WTC11 (cell line): ENCODE measurements around the gene EEFSEC. TPM values are rescaled to one million over a fixed set of nuclear protein-coding genes. Genes with fewer than 3 reads are reported as not detected.

Experiments used
- ATAC-seq: fragments of 200-7000 bp; cut with Tn5 transposase; 2 replicates; pipeline ENCODE4 v1.10.0; 2021; ENCODE audit warnings: mild to moderate bottlenecking, moderate library complexity
- CTCF ChIA-PET: fragments of 300-600 bp; sonication (Branson Sonifier 250); formaldehyde crosslinking; loops from one replicate; lab custom pipeline; 2021; ENCODE audit warnings: antibody characterized with exemption; lab: Charles Lee
- POLR2A ChIA-PET: fragments of 350-600 bp; sonication (Branson Sonifier 250); formaldehyde crosslinking; loops from one replicate; lab custom pipeline; 2021; ENCODE audit warnings: antibody characterized with exemption; lab: Charles Lee
- DNase-seq: peaks from one replicate; pipeline ENCODE4 v3.0.0; 2021; ENCODE audit warnings: low spot score
- H3K27ac Mint-ChIP-seq: 2 replicates; pipeline ENCODE4 v1.8.0; 2021; ENCODE audit warnings: mixed read lengths
- H3K27me3 Mint-ChIP-seq: 2 replicates; pipeline ENCODE4 v1.8.0; 2021; ENCODE audit warnings: low read depth, mild to moderate bottlenecking, moderate library complexity, mixed read lengths
- H3K36me3 Mint-ChIP-seq: 2 replicates; pipeline ENCODE4 v1.8.0; 2021; ENCODE audit warnings: mixed read lengths
- H3K4me1 Mint-ChIP-seq: 2 replicates; pipeline ENCODE4 v1.8.0; 2022; ENCODE audit warnings: mixed read lengths
- H3K4me3 Mint-ChIP-seq: 2 replicates; pipeline ENCODE4 v1.8.0; 2021; ENCODE audit warnings: mild to moderate bottlenecking, moderate library complexity, mixed read lengths
- H3K9me3 Mint-ChIP-seq: 2 replicates; pipeline ENCODE4 v1.8.0; 2021; ENCODE audit warnings: mixed read lengths
- FOXJ3 ChIP-seq: sonication (generic); formaldehyde crosslinking; IDR thresholded peaks from 2 replicates; pipeline ENCODE4 v1.9.0; 2021; ENCODE audit warnings: missing genetic modification reagents, mild to moderate bottlenecking, borderline replicate concordance
- FOXP1 ChIP-seq: sonication (generic); formaldehyde crosslinking; IDR thresholded peaks from 2 replicates; pipeline ENCODE4 v1.8.0; 2022; ENCODE audit warnings: missing genetic modification reagents, mild to moderate bottlenecking, moderate library complexity, borderline replicate concordance
- GTF2I ChIP-seq: fragments of 250-450 bp; sonication (Bioruptor Pico); conservative IDR thresholded peaks from 2 replicates; pipeline ENCODE4 v1.4.0; 2021; ENCODE audit warnings: mild to moderate bottlenecking
- NR3C1 ChIP-seq: sonication (generic); formaldehyde crosslinking; conservative IDR thresholded peaks from 2 replicates; pipeline ENCODE4 v1.8.1; 2023; ENCODE audit warnings: low read depth, mild to moderate bottlenecking, missing genetic modification reagents
- SOX15 ChIP-seq: fragments of 250-450 bp; sonication (Bioruptor Pico); IDR thresholded peaks from 2 replicates; pipeline ENCODE4 v1.9.0; 2021; ENCODE audit warnings: mild to moderate bottlenecking
- TCF7 ChIP-seq: sonication (generic); formaldehyde crosslinking; IDR thresholded peaks from 2 replicates; pipeline ENCODE4 v1.8.0; 2022; ENCODE audit warnings: mild to moderate bottlenecking, low read depth, missing genetic modification reagents, moderate library complexity
- ZBTB21 ChIP-seq: sonication (generic); formaldehyde crosslinking; IDR thresholded peaks from 2 replicates; pipeline ENCODE4 v1.8.1; 2023; ENCODE audit warnings: mild to moderate bottlenecking, missing genetic modification reagents, borderline replicate concordance
- ZNF263 ChIP-seq: sonication (generic); formaldehyde crosslinking; IDR thresholded peaks from 2 replicates; pipeline ENCODE4 v1.8.1; 2022; ENCODE audit warnings: low read depth, mild to moderate bottlenecking, moderate library complexity, missing genetic modification reagents
- ZNF416 ChIP-seq: fragments of 250-450 bp; sonication (Bioruptor Pico); IDR thresholded peaks from 2 replicates; pipeline ENCODE4 v1.9.0; 2021; ENCODE audit warnings: mild to moderate bottlenecking, inconsistent platforms
- total RNA-seq: library from RNA; stranded (reverse); gene quantifications from 3 replicates; pipeline ENCODE4 v1.2.3, GENCODE V29; 2021
- TF ChIP-seq, protein P1 (sequence below): sonication (generic); formaldehyde crosslinking; IDR thresholded peaks from 2 replicates; pipeline ENCODE4 v1.8.0; 2023; ENCODE audit warnings: missing genetic modification reagents, mild to moderate bottlenecking, borderline replicate concordance
- TF ChIP-seq, protein P2 (sequence below): sonication (generic); formaldehyde crosslinking; IDR thresholded peaks from 2 replicates; pipeline ENCODE4 v1.8.0; 2022; ENCODE audit warnings: mild to moderate bottlenecking, missing genetic modification reagents
- TF ChIP-seq, protein P3 (sequence below): sonication (generic); formaldehyde crosslinking; IDR thresholded peaks from 2 replicates; pipeline ENCODE4 v1.8.1; 2023; ENCODE audit warnings: mild to moderate bottlenecking, missing genetic modification reagents, borderline replicate concordance
- TF ChIP-seq, protein P4 (sequence below): sonication (generic); formaldehyde crosslinking; IDR thresholded peaks from 2 replicates; pipeline ENCODE4 v1.8.1; 2022; ENCODE audit warnings: low read depth, missing genetic modification reagents, borderline replicate concordance
- TF ChIP-seq, protein P5 (sequence below): sonication (generic); formaldehyde crosslinking; IDR thresholded peaks from 2 replicates; pipeline ENCODE4 v1.8.1; 2023; ENCODE audit warnings: mild to moderate bottlenecking, missing genetic modification reagents, moderate library complexity
- TF ChIP-seq, protein P6 (sequence below): fragments of 250-450 bp; sonication (Bioruptor Pico); IDR thresholded peaks from 2 replicates; pipeline ENCODE4 v1.9.0; 2021; ENCODE audit warnings: mild to moderate bottlenecking

Gene EEFSEC
- total RNA-seq, 1 experiment from 2014 or later = 13.7 TPM

DNA sequence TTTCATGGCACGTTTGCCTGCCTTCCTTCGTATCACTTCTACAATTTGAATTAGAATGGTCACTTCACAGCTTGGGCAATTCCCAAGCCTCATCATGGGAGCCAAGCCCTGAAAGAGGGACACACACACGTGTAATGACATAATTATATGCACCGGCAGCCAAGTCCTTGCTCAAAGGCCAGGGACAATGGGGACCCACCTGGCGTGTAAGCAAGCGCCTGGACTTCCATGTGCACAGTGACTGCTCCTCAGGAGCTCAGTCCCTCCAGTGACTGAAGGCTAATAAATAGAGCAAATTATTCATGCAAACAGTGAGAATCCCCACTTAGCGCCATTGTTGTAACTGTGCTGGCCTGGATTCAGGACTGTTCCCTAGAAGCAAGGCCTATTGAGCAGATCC lies 198.3 kb downstream of the EEFSEC start:
- Mint-ChIP-seq H3K4me1 (peaks cover 25% of the 10 kb centered on the region), H3K4me3 (no peak overlapping the region), H3K36me3 (no peaks in the 10 kb centered on the region; the same call in 1 of the 2 replicates), H3K27me3 (no peaks in the 10 kb centered on the region), H3K9me3 (no peaks in the 10 kb centered on the region), H3K27ac (0 out of 2 replicates have a peak overlapping the region, but pooled peaks have one; percentile 30)
- TF ChIP-seq SOX15 (CRISPR knock-in tag) = no peak
- TF ChIP-seq, protein P1, sequence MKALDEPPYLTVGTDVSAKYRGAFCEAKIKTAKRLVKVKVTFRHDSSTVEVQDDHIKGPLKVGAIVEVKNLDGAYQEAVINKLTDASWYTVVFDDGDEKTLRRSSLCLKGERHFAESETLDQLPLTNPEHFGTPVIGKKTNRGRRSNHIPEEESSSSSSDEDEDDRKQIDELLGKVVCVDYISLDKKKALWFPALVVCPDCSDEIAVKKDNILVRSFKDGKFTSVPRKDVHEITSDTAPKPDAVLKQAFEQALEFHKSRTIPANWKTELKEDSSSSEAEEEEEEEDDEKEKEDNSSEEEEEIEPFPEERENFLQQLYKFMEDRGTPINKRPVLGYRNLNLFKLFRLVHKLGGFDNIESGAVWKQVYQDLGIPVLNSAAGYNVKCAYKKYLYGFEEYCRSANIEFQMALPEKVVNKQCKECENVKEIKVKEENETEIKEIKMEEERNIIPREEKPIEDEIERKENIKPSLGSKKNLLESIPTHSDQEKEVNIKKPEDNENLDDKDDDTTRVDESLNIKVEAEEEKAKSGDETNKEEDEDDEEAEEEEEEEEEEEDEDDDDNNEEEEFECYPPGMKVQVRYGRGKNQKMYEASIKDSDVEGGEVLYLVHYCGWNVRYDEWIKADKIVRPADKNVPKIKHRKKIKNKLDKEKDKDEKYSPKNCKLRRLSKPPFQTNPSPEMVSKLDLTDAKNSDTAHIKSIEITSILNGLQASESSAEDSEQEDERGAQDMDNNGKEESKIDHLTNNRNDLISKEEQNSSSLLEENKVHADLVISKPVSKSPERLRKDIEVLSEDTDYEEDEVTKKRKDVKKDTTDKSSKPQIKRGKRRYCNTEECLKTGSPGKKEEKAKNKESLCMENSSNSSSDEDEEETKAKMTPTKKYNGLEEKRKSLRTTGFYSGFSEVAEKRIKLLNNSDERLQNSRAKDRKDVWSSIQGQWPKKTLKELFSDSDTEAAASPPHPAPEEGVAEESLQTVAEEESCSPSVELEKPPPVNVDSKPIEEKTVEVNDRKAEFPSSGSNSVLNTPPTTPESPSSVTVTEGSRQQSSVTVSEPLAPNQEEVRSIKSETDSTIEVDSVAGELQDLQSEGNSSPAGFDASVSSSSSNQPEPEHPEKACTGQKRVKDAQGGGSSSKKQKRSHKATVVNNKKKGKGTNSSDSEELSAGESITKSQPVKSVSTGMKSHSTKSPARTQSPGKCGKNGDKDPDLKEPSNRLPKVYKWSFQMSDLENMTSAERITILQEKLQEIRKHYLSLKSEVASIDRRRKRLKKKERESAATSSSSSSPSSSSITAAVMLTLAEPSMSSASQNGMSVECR (CRISPR knock-in tag) = no peak
- TF ChIP-seq FOXJ3 = no peak
- TF ChIP-seq, protein P2, sequence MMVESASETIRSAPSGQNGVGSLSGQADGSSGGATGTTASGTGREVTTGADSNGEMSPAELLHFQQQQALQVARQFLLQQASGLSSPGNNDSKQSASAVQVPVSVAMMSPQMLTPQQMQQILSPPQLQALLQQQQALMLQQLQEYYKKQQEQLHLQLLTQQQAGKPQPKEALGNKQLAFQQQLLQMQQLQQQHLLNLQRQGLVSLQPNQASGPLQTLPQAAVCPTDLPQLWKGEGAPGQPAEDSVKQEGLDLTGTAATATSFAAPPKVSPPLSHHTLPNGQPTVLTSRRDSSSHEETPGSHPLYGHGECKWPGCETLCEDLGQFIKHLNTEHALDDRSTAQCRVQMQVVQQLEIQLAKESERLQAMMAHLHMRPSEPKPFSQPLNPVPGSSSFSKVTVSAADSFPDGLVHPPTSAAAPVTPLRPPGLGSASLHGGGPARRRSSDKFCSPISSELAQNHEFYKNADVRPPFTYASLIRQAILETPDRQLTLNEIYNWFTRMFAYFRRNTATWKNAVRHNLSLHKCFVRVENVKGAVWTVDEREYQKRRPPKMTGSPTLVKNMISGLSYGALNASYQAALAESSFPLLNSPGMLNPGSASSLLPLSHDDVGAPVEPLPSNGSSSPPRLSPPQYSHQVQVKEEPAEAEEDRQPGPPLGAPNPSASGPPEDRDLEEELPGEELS (CRISPR knock-in tag) = no peak
- no peak for TF ChIP-seq ZNF263 (CRISPR knock-in tag)
- TF ChIP-seq, protein P3, sequence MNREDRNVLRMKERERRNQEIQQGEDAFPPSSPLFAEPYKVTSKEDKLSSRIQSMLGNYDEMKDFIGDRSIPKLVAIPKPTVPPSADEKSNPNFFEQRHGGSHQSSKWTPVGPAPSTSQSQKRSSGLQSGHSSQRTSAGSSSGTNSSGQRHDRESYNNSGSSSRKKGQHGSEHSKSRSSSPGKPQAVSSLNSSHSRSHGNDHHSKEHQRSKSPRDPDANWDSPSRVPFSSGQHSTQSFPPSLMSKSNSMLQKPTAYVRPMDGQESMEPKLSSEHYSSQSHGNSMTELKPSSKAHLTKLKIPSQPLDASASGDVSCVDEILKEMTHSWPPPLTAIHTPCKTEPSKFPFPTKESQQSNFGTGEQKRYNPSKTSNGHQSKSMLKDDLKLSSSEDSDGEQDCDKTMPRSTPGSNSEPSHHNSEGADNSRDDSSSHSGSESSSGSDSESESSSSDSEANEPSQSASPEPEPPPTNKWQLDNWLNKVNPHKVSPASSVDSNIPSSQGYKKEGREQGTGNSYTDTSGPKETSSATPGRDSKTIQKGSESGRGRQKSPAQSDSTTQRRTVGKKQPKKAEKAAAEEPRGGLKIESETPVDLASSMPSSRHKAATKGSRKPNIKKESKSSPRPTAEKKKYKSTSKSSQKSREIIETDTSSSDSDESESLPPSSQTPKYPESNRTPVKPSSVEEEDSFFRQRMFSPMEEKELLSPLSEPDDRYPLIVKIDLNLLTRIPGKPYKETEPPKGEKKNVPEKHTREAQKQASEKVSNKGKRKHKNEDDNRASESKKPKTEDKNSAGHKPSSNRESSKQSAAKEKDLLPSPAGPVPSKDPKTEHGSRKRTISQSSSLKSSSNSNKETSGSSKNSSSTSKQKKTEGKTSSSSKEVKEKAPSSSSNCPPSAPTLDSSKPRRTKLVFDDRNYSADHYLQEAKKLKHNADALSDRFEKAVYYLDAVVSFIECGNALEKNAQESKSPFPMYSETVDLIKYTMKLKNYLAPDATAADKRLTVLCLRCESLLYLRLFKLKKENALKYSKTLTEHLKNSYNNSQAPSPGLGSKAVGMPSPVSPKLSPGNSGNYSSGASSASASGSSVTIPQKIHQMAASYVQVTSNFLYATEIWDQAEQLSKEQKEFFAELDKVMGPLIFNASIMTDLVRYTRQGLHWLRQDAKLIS (CRISPR knock-in tag) = no peak
- TF ChIP-seq TCF7 = no peak
- TF ChIP-seq ZNF416 (CRISPR knock-in tag) = no peak
- no peak for TF ChIP-seq ZBTB21 (CRISPR knock-in tag)
- no peak for TF ChIP-seq FOXP1 (CRISPR knock-in tag)
- no peak for TF ChIP-seq GTF2I
- TF ChIP-seq, protein P4, sequence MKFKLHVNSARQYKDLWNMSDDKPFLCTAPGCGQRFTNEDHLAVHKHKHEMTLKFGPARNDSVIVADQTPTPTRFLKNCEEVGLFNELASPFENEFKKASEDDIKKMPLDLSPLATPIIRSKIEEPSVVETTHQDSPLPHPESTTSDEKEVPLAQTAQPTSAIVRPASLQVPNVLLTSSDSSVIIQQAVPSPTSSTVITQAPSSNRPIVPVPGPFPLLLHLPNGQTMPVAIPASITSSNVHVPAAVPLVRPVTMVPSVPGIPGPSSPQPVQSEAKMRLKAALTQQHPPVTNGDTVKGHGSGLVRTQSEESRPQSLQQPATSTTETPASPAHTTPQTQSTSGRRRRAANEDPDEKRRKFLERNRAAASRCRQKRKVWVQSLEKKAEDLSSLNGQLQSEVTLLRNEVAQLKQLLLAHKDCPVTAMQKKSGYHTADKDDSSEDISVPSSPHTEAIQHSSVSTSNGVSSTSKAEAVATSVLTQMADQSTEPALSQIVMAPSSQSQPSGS (CRISPR knock-in tag) = no peak
- TF ChIP-seq NR3C1 (CRISPR knock-in tag) = no peak
- TF ChIP-seq, protein P5, sequence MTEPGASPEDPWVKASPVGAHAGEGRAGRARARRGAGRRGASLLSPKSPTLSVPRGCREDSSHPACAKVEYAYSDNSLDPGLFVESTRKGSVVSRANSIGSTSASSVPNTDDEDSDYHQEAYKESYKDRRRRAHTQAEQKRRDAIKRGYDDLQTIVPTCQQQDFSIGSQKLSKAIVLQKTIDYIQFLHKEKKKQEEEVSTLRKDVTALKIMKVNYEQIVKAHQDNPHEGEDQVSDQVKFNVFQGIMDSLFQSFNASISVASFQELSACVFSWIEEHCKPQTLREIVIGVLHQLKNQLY (CRISPR knock-in tag) = no peak
- TF ChIP-seq, protein P6, sequence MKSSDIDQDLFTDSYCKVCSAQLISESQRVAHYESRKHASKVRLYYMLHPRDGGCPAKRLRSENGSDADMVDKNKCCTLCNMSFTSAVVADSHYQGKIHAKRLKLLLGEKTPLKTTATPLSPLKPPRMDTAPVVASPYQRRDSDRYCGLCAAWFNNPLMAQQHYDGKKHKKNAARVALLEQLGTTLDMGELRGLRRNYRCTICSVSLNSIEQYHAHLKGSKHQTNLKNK (CRISPR knock-in tag) = no peak
- no peak for ATAC-seq
- ChIA-PET POLR2A (no interaction called here), CTCF (no interaction called here)
- DNase-seq = no peak
